IPS-18c (cell line): ENCODE data around the gene SPAG17.
"Not testable (repeated sequence)": the region's sequence is repeated elsewhere in the genome, so short reads cannot be mapped to it uniquely, and the experiment has no call there.

Source experiments
- H3K4me3 ChIP-seq: 2 replicates; pipeline ENCODE4 v1.7.0; 2013; ENCODE audit warnings: low read depth, mild to moderate bottlenecking, low read length, moderate library complexity; ENCODE audit not compliant: insufficient read depth
- H3K9me3 ChIP-seq: one replicate; pipeline ENCODE4 v1.6.1; 2013; ENCODE audit warnings: mild to moderate bottlenecking, low read length, moderate library complexity; ENCODE audit not compliant: control insufficient read depth, insufficient read depth

Gene SPAG17

GRCh38 chr1:117976381-117976780 is 208.6 kb downstream of the SPAG17 start:
- Histone ChIP-seq H3K9me3 (no peaks in the 10 kb centered on the region), H3K4me3 (no peak overlapping the region)

- Histone ChIP-seq H3K9me3 (no peaks in the 10 kb centered on the region), H3K4me3 (no peak overlapping the region)
These were observed 213.3 kb downstream of the SPAG17 start for GRCh38 chr1:117971777-117972176.

DNA sequence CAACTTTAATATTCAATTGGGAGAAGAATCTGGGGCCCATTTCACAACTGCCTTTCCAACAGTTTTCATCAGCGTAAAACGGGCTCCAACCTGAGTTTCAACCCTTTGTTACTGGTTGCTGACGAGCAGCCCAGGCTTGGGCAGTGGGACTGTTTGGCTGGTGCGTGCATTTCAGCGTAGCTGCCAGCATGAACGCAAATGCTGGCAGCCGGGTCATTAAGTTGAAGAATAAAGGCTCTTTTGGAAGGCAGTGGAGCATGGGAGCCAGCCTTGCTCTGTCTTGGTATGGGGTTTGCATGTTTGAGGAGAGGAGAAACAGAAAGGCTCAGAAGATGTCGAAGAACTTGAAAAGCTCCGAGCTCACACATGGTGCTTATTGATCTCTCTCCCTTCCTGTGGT is 214.8 kb downstream of the SPAG17 start:
- H3K9me3 ChIP-seq, result no peaks in the 10 kb centered on the region
- H3K4me3 ChIP-seq, result no peak overlapping the region

DNA sequence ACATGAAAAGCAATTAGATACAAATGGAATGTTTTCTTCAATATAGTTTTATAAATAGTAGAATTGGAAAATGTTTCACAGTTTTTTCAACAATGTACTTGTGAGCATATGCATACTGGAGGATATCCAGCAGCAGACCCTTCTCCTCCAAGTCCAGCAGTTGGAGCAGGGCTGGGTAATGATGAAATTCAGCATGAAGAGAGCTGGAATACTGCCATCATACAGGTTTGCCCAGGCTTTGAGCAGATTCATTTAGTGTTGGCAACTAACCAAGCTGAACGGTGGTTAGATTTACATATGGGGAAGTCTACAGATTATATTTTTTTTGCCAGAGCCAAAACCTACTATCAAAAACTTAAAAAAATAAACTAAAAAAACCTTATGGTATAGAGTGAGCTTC is 217.1 kb downstream of the SPAG17 start:
- H3K9me3 ChIP-seq, result no peaks in the 10 kb centered on the region
- H3K4me3 ChIP-seq, result no peak overlapping the region

DNA sequence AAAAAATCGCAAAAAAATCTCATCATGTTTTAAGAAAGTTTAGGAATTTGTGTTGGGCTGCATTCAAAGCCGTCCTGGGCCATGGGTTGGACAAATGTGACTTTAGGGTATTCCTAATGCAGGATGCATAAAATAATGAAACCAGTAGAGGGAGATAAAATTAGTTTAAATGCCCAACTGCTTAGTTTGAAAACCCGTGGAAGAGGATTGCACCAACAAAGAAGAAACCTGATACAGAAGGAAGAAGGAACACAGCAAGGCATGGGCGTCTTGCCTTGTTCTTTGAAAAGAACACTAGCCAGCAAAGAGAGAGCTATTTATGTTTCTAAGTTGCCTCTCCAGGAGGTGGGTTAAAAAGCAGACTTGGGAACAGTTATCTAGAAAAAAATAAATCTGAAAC is 217.6 kb downstream of the SPAG17 start:
- Histone ChIP-seq H3K9me3 (no peaks in the 10 kb centered on the region), H3K4me3 (no peak overlapping the region)

GRCh38 chr1:117964290-117965038 is 220.6 kb downstream of the SPAG17 start:
- H3K4me3 ChIP-seq, result no peak overlapping the region
- H3K9me3 ChIP-seq, result no peaks in the 10 kb centered on the region

DNA sequence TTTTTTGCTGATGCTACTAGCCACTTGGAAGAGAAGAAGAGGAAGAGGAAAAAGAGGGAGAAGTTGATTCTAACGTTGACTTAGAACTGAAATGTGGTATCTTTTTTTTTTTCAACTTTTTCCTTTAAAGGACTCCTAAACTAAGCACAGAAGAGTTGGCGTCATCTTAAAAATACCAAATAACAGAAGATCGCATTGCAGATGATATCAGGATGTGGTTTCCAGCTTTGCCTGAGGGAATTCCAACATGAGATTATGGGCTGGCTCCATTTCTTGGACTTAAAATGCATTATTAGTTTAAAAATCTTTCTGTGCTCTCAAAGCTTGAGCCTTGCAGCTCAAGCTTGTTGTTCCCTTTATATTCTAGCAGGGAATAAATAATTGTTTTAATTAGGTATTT is 225.7 kb downstream of the SPAG17 start:
- no peaks in the 10 kb centered on the region for H3K9me3 ChIP-seq
- no peak overlapping the region for H3K4me3 ChIP-seq

DNA sequence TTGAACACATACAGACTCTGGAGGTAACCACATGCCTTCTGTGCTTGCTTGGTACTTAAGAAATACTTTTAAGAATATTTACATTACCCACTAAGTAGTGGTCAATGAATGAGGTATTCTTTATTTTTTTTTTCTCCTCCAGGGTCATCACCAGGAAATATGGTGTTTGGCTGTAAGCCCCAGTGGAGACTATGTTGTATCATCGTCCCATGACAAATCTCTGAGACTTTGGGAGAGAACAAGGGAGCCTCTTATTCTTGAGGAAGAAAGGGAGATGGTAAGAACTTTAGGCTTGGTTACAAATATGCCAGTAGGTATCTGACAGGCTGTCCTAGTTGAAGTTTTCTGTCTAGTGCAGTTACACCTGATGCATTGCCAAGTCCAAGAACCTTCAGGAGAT is 232.6 kb downstream of the SPAG17 start:
- H3K9me3 ChIP-seq, result no peaks in the 10 kb centered on the region
- no peak overlapping the region for H3K4me3 ChIP-seq

DNA sequence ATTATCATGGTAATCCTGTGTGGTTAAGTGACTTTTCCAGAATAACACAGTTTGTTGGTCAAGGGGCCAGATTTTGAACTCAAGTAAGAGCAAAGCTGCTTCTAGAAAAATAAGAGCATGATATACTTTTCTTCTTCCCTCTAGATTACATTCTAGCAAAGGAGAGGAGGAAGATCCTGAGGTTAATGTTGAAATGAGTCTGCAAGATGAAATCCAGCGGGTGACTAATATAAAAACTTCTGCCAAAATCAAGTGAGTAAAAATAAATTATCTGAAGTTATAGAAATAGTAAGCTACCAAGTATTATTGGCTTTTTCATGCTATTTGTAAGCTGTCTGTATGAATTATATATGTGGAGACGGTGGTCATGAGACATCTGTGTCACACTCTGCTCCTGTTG is 242.7 kb downstream of the SPAG17 start:
- no peak overlapping the region for H3K4me3 ChIP-seq
- H3K9me3 ChIP-seq, result no peaks in the 10 kb centered on the region

GRCh38 chr1:117933769-117934168 is 251.3 kb downstream of the SPAG17 start:
- Histone ChIP-seq H3K9me3 (no peaks in the 10 kb centered on the region), H3K4me3 (no peak overlapping the region)

DNA sequence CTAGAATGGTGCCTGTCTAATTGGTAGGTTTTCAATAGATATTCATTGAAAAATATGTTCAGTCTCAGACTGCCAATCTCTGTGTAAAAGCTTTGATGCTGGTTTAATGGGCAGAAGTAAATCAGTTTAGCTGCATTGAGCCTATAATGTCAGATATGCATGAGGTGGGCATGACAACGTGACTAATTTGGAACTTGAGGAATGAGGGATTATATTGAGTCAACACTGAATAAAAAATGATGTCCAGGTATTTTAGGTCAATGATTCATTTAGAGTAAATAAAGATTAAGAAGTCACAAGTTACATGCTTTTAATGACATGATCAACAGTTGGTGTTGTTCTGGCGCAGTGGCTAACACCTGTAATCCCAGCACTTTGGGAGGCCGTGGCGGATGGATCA is 252.5 kb downstream of the SPAG17 start:
- Histone ChIP-seq H3K4me3 (no peak overlapping the region), H3K9me3 (no peaks in the 10 kb centered on the region)

- Histone ChIP-seq H3K4me3 (peak overlapping the region; percentile 80), H3K9me3 (no peaks in the 10 kb centered on the region)
These were observed 254.5 kb downstream of the SPAG17 start for GRCh38 chr1:117930484-117930883.

DNA sequence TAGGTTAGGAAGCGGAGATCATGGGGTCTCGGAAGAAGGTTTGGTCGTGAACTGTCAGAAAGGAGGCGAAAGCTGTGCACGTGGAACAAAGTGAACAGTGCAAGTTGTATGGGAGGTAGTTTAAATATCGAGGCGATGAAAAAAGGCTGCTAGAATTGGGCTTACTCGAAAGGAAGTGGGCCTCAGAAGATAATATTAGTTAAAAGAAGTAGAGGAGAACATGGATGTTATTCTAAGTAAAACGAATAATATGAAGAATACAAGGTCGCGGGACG is 254.9 kb downstream of the SPAG17 start:
- Histone ChIP-seq H3K4me3 (peak overlapping the region; percentile 80), H3K9me3 (no peaks in the 10 kb centered on the region)

GRCh38 chr1:117929343-117930172 is 255.5 kb downstream of the SPAG17 start, which contains the start of the genes GDAP2 and WDR3:
Gene GDAP2 (minus strand): TSS chr1:117929621. CDS start chr1:117920357, 9,264 bp downstream.
Gene WDR3 (plus strand): TSS chr1:117929739. CDS start chr1:117933320, 3,581 bp downstream.
- Histone ChIP-seq H3K4me3 (peak within 1 kb of the TSS; percentile 80), H3K9me3 (no peaks in the 10 kb centered on the region)

DNA sequence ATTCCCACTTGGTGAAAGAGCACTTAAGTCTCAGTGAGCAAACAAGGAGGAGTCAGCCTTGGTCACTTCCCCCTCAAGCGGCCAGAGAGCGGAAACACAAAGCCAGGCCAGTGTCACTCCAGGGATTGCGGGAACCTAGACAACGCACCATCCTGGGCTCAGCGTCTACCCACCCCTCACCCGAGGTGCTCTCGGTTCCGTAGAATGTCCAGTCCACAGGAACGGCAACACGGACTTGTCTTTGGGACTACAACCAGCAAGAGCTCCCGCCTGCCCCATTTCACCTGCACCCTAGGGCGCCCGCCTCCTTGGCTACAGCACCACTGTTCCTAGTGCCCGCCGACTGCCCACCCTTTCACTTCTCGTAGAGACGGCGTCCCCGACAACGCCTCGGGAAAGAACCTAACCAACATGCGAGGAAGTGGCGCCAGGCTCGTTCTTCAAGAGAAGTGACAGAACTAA is 256.1 kb downstream of the SPAG17 start:
- Histone ChIP-seq H3K4me3 (peak overlapping the region; percentile 80), H3K9me3 (no peaks in the 10 kb centered on the region)

- Histone ChIP-seq H3K9me3 (no peaks in the 10 kb centered on the region), H3K4me3 (no peak overlapping the region)
These were observed 259.0 kb downstream of the SPAG17 start for GRCh38 chr1:117925981-117926380.

- H3K4me3 ChIP-seq, H3K9me3 ChIP-seq: not testable (repeated sequence)
These were observed 262.3 kb downstream of the SPAG17 start for GRCh38 chr1:117922717-117923116.

GRCh38 chr1:117921991-117922390 is 263.0 kb downstream of the SPAG17 start:
- H3K4me3 ChIP-seq, result no peak overlapping the region
- no peaks in the 10 kb centered on the region for H3K9me3 ChIP-seq
